Activated B cell treated with CpG ODN at 0.5 μM for 24 hours (primary cell): Measurements from ENCODE around the gene SEPTIN1. TPM values are rescaled to one million over a fixed set of nuclear protein-coding genes. Genes with fewer than 3 reads are reported as not detected.
"Not testable (repeated sequence)": the region's sequence is repeated elsewhere in the genome, so short reads cannot be mapped to it uniquely, and the experiment has no call there.

Experiments used
- ATAC-seq: fragments of 200-7000 bp; cut with Tn5 transposase; one replicate; pipeline ENCODE4 v1.10.0; 2021; ENCODE audit warnings: low read depth, mild to moderate bottlenecking, moderate library complexity
- CTCF ChIA-PET: fragments of 350-600 bp; sonication (Branson Sonifier 250); formaldehyde crosslinking; loops from one replicate; lab custom pipeline; 2021; ENCODE audit warnings: antibody characterized with exemption; lab: Charles Lee
- POLR2A ChIA-PET: fragments of 350-600 bp; sonication (Branson Sonifier 250); formaldehyde crosslinking; loops from one replicate; lab custom pipeline; 2021; ENCODE audit warnings: antibody characterized with exemption; lab: Charles Lee
- DNase-seq: peaks from one replicate; pipeline ENCODE4 v3.0.0; 2022
- H3K27ac Mint-ChIP-seq: one replicate; pipeline ENCODE4 v1.8.0; 2020; ENCODE audit warnings: mixed read lengths
- H3K27me3 Mint-ChIP-seq: one replicate; pipeline ENCODE4 v1.8.0; 2021; ENCODE audit warnings: mixed read lengths
- H3K36me3 Mint-ChIP-seq: one replicate; pipeline ENCODE4 v1.8.0; 2021; ENCODE audit warnings: low read depth, mixed read lengths
- H3K4me1 Mint-ChIP-seq: one replicate; pipeline ENCODE4 v1.8.0; 2021; ENCODE audit warnings: mixed read lengths
- H3K4me3 Mint-ChIP-seq: one replicate; pipeline ENCODE4 v1.8.0; 2020; ENCODE audit warnings: mild to moderate bottlenecking, mixed read lengths
- H3K9me3 Mint-ChIP-seq: one replicate; pipeline ENCODE4 v1.8.0; 2020; ENCODE audit warnings: mixed read lengths
- intact Hi-C: fragments of 100-400 bp; cut with micrococcal nuclease; formaldehyde crosslinking; loops from one replicate; pipeline ENCODE4 v1.15.1; 2024
- total RNA-seq: library from RNA; stranded (reverse); gene quantifications from 2 replicates; pipeline ENCODE4 v1.2.3, GENCODE V29; 2022
- TF ChIP-seq, protein P1 (sequence below): fragments of 200-600 bp; IDR thresholded peaks from one replicate; pipeline ENCODE4 v1.8.0; 2022; ENCODE audit warnings: antibody characterized with exemption, mild to moderate bottlenecking

SEPTIN1 gene
- total RNA-seq, 1 donor from 2014 or later = 192 TPM

DNA sequence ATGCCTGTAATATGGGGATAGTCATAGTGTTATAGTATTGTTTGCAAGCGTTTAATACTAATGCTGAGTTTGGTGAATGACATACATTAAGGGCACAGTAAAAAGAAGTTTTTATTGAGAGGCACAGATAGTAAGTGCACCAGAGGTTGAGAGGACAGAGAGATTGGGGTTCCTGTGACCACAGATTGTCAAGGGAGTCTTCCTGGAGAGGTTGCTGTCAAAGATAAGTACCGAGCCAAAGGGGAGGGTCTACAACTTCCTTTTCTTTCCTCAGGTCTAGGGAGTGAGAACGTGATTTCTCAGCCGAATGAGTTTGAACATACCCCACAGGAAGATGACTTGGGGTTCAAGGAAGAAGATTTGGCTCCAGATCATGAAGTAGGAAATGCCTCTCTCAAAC lies 14.7 kb upstream of the SEPTIN1 start:
- POLR2A ChIA-PET = interaction anchor here (1.1 to 2.6 kb wide), 5 partner anchors 9 to 214 kb away, joined by 5 to 33 read pairs (median 10); partner anchors contain the start of genes CD2BP2, CORO1A and ZNF771
- Mint-ChIP-seq H3K4me1 (peaks cover 42% of the 10 kb centered on the region), H3K27ac (no peak overlapping the region), H3K9me3 (no peaks in the 10 kb centered on the region), H3K27me3 (peaks cover 4% of the 10 kb centered on the region), H3K4me3 (peak overlapping the region; percentile 38), H3K36me3 (peaks cover 27% of the 10 kb centered on the region)
- intact Hi-C loops = no loop called here
- CTCF ChIA-PET = interaction anchor here (1.4 to 1.7 kb wide), 3 partner anchors 10 to 21 kb away, joined by 4 to 5 read pairs (median 5); partner anchors contain the start of gene ZNF771
- ATAC-seq (no peak), DNase-seq (no peak)
- TF ChIP-seq, protein P1, sequence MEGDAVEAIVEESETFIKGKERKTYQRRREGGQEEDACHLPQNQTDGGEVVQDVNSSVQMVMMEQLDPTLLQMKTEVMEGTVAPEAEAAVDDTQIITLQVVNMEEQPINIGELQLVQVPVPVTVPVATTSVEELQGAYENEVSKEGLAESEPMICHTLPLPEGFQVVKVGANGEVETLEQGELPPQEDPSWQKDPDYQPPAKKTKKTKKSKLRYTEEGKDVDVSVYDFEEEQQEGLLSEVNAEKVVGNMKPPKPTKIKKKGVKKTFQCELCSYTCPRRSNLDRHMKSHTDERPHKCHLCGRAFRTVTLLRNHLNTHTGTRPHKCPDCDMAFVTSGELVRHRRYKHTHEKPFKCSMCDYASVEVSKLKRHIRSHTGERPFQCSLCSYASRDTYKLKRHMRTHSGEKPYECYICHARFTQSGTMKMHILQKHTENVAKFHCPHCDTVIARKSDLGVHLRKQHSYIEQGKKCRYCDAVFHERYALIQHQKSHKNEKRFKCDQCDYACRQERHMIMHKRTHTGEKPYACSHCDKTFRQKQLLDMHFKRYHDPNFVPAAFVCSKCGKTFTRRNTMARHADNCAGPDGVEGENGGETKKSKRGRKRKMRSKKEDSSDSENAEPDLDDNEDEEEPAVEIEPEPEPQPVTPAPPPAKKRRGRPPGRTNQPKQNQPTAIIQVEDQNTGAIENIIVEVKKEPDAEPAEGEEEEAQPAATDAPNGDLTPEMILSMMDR = no peak

DNA sequence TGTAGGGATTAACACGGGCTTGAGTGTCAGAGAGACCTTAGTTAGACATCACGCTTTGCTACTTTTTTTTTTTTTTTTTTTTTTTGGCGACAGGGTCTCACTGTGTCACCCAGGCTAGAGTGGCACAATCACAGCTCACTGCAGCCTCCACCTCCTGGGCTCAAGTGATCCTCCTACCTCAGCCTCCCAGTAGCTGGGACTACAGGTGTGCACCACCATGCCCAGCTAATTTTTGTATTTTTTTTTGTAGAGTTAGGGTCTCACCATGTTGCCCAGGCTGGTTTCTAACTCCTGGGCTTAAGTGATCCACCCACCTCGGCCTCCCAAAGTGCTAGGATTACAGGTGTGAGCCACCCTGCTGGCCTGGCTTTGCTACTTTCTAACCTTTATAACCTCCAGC lies 14.3 kb upstream of the SEPTIN1 start:
- CTCF ChIA-PET = interaction anchor here (1.4 to 1.9 kb wide), 3 partner anchors 10 to 21 kb away, joined by 5 to 14 read pairs (median 5); partner anchors contain the start of gene ZNF771

DNA sequence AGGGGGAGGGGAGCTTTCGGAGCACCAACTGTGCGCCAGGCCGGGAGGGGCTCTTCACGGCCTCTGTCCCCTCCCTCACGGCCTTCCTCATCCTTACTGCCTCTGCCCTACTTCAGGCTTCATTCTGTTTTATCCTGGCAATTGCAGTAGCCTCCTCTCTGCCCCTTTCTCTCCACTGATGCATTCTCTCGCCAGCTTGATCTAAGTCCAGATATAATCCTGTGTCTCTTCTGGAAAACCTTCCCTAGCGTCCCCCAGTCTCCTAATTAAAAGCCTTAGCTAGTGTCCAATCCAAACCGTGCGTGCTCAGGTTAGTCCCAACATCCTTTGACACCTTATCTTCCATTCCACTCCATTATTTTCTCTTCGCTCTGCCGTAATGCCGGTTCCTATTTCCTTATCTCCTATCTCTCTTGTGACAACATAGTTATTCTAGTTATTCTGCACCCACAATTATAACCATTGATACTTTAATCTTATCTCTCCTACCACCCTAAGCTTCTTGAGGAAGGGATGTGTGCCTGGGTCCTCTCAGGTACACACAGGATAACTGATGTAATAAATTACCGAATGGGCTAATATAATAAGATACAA lies 13.7 kb upstream of the SEPTIN1 start:
- Mint-ChIP-seq H3K36me3 (peaks cover 27% of the 10 kb centered on the region), H3K4me1 (peaks cover 37% of the 10 kb centered on the region), H3K4me3 (peak overlapping the region; percentile 80), H3K27me3 (no peaks in the 10 kb centered on the region), H3K9me3 (no peaks in the 10 kb centered on the region), H3K27ac (peak overlapping the region; percentile 30)
- intact Hi-C loops = loop anchor here (1.0 to 2.0 kb wide), 7 partner anchors 11 to 533 kb away; partner anchors contain the start of genes CD2BP2, CDIPT, SEPTIN1 and TBC1D10B
- TF ChIP-seq, protein P1 = no peak
- DNase-seq (no peak), ATAC-seq (no peak)
- POLR2A ChIA-PET = interaction anchor here (0.7 to 3.2 kb wide), 16 partner anchors 10 to 302 kb away, joined by 3 to 56 read pairs (median 6); partner anchors contain the start of genes CD2BP2, CORO1A, SEPTIN1 and TBC1D10B
- CTCF ChIA-PET = interaction anchor here (1.2 to 1.9 kb wide), 6 partner anchors 11 to 34 kb away, joined by 4 to 14 read pairs (median 5); partner anchors contain the start of genes DCTPP1 and ZNF771

More for the DNA sequence above, 14.3 kb upstream of the SEPTIN1 start:
- POLR2A ChIA-PET = interaction anchor here (1.1 to 3.2 kb wide), 8 partner anchors 10 to 213 kb away, joined by 5 to 56 read pairs (median 14); partner anchors contain the start of genes CD2BP2, CORO1A, SEPTIN1 and TBC1D10B
- Mint-ChIP-seq H3K4me3 (peak overlapping the region; percentile 80), H3K36me3 (peaks cover 27% of the 10 kb centered on the region), H3K4me1 (peaks cover 40% of the 10 kb centered on the region)
- H3K9me3 Mint-ChIP-seq, intact Hi-C loops, H3K27me3 Mint-ChIP-seq, ATAC-seq, DNase-seq, H3K27ac Mint-ChIP-seq: not testable (repeated sequence)

DNA sequence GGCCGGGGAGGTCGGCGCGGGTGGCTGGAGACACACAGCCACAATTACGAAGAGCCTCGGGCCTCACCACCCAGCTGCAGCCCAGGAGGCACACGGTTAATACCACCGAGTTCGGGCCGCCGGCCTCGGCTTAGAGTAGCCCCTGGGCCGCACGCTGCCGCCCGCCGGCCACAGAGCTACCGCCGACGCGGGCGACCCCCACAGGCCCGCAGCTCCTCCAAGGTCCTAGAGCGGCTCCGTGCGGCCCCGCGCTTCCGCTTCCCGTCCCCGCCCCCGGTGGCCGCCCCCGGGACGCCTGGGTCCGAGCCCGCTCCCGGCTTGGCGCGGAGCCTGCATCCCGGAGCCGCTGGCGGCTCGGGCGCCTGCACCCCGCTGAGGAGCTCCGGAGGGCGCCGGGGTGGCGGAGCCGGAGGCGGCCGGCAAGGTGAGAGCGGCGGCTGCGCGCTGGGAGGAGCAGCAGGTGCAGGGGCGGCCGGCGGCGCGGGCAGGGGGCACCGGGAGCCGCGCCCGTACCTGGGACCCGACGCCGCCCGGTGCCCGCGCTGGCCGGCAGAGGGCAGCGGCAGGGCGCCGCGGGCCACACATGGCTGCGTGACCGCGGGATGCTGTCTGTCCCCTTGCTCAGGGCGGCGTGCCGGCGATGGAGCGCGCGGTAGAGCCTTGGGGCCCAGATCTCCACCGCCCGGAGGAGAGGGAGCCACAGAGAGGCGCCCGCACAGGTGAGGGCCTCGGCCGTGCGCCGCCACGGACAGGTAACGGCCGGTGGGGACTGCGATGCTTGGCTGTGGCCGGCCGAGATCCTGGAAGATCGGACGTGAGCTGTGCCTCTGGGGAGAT lies 13.0 kb upstream of the SEPTIN1 start, which contains the start of gene ZNF48:
Gene ZNF48, plus strand, starts transcription at position 266 of the 837 bp plus-strand sequence. Its CDS starts 375 bp downstream, at position 641.
- ChIA-PET CTCF (interaction anchor here (0.8 to 1.9 kb wide), 8 partner anchors 12 to 220 kb away, joined by 3 to 14 read pairs (median 6); partner anchors contain the start of genes DCTPP1, SEPTIN1 and ZNF771), POLR2A (interaction anchor here (0.6 to 3.2 kb wide), 19 partner anchors 11 to 330 kb away, joined by 3 to 56 read pairs (median 6); partner anchors contain the start of genes ALDOA, CD2BP2, SEPTIN1 and TBC1D10B)
- no peaks in the 10 kb centered on the region for H3K9me3 Mint-ChIP-seq
- H3K36me3 Mint-ChIP-seq = peaks cover 27% of the 10 kb centered on the region
- intact Hi-C loops = loop anchor here (1.0 to 2.0 kb wide), 7 partner anchors 12 to 532 kb away; partner anchors contain the start of genes CD2BP2, CDIPT, SEPTIN1 and TBC1D10B
- H3K27me3 Mint-ChIP-seq = no peaks in the 10 kb centered on the region
- peak within 1 kb of the TSS; percentile 91 for H3K4me3 Mint-ChIP-seq
- H3K27ac Mint-ChIP-seq = peak within 1 kb of the TSS; percentile 78
- TF ChIP-seq, protein P1 = no peak
- peak; percentile 96 for ATAC-seq
- H3K4me1 Mint-ChIP-seq = peaks cover 31% of the 10 kb centered on the region
- DNase-seq = peak; percentile 77
